HepG2 (cell line): ENCODE measurements around the gene LRBA.

ENCODE experiments used
- ADNP ChIP-seq: sonication (generic); formaldehyde crosslinking; IDR thresholded peaks from 2 replicates; pipeline ENCODE4 v1.4.0; 2020; ENCODE audit warnings: missing genetic modification reagents
- CTCF ChIP-seq: sonication (generic); formaldehyde crosslinking; IDR thresholded peaks from 2 replicates; pipeline ENCODE4 v1.5.0; 2020; ENCODE audit warnings: mild to moderate bottlenecking, missing genetic modification reagents, moderate library complexity
- FOXO1 ChIP-seq: sonication (generic); formaldehyde crosslinking; IDR thresholded peaks from 2 replicates; pipeline ENCODE4 v1.4.0; 2020; ENCODE audit warnings: missing genetic modification reagents
- KAT8 ChIP-seq: IDR thresholded peaks from 2 replicates; pipeline ENCODE4 v1.6.1; 2016; ENCODE audit warnings: missing genetic modification reagents, missing compliant biosample characterization
- MYNN ChIP-seq: sonication (generic); formaldehyde crosslinking; IDR thresholded peaks from 2 replicates; pipeline ENCODE4 v1.4.0; 2020; ENCODE audit warnings: mild to moderate bottlenecking, low read depth, missing genetic modification reagents
- ZNF503 ChIP-seq: sonication (generic); formaldehyde crosslinking; IDR thresholded peaks from 2 replicates; pipeline ENCODE4 v1.4.0; 2020; ENCODE audit warnings: missing genetic modification reagents
- ZNF768 ChIP-seq: sonication (generic); formaldehyde crosslinking; IDR thresholded peaks from 2 replicates; pipeline ENCODE4 v1.4.0; 2020; ENCODE audit warnings: missing genetic modification reagents

- no peak for TF ChIP-seq CTCF (CRISPR knock-in tag)
- no peak for TF ChIP-seq ADNP (CRISPR knock-in tag)
- no peak for TF ChIP-seq KAT8 (CRISPR knock-in tag)
- TF ChIP-seq ZNF768 (CRISPR knock-in tag) = no peak
- no peak for TF ChIP-seq MYNN (CRISPR knock-in tag)
- TF ChIP-seq FOXO1 (CRISPR knock-in tag) = no peak
- no peak for TF ChIP-seq ZNF503 (CRISPR knock-in tag)
Observed at GRCh38 chr4:151035911-151036310, 20.8 kb upstream of the LRBA start.
